Inferior parietal cortex (tissue), 1 donor: ENCODE results near the gene SMNDC1.
"Not testable (repeated sequence)": the region's sequence is repeated elsewhere in the genome, so short reads cannot be mapped to it uniquely, and the experiment has no call there.

Experiments
- DNase-seq: peaks from one replicate; pipeline ENCODE4 v3.0.0-alpha.2; 2016; ENCODE audit errors: extremely low spot score

The SMNDC1 gene

DNA sequence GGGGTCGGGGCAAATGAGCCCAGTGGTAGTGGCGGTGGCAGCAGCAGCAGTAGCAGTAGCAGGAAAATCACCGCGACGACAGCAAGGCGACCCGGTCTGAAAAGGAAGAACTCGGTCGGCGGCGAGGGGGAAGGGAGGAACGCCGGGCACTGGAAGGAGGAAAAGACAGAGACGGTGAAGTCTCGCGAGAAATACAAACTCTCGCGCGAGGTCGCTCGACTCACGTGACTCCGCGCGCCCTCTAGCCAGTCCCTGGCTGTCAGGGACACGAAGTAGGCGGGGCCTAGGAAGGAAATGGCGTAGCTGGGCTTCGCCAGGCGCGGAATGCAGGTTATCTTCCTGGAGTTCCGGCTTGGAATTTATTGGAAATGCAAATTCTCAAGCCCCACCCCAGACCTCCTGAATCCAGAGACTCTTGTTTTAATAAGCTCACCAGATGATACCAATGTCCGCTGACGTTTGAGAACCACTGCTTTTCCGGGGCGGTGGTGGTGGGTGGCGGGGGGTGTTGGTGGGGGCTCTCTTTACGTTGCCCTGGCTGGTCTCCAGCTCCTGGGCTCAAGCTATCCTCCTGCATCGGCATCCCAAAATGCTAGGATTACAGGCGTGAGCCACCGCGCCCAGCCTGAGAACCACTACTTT, at the start of gene SMNDC1:
Gene SMNDC1, minus strand, starts transcription at position 141 of the 642 bp plus-strand sequence. CDS start 1,333 bp downstream, outside the sequence.
- peak; percentile 98 for DNase-seq

DNA sequence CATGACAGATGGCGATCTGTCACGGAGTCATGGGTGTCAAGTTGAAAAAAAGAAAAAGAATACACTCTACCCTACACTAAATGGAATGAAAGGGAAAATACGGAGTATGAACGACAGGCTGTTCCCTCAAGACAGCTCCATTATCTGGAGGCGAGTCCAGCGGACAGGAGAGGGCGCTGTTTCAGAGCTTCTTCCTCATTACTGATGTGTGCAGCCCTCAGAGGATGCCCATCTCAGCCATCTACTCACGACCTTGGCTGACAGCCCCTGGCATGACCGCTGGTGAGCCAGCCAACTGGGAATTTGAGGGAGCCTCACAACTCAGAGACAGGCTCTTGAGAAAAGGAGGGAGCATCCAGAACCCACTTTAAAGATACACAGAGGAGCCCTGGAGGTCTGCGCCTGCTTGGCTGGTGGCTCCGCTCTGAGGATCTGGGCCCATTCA, 49.6 kb upstream of the SMNDC1 start:
- peak; percentile 68 for DNase-seq

DNA sequence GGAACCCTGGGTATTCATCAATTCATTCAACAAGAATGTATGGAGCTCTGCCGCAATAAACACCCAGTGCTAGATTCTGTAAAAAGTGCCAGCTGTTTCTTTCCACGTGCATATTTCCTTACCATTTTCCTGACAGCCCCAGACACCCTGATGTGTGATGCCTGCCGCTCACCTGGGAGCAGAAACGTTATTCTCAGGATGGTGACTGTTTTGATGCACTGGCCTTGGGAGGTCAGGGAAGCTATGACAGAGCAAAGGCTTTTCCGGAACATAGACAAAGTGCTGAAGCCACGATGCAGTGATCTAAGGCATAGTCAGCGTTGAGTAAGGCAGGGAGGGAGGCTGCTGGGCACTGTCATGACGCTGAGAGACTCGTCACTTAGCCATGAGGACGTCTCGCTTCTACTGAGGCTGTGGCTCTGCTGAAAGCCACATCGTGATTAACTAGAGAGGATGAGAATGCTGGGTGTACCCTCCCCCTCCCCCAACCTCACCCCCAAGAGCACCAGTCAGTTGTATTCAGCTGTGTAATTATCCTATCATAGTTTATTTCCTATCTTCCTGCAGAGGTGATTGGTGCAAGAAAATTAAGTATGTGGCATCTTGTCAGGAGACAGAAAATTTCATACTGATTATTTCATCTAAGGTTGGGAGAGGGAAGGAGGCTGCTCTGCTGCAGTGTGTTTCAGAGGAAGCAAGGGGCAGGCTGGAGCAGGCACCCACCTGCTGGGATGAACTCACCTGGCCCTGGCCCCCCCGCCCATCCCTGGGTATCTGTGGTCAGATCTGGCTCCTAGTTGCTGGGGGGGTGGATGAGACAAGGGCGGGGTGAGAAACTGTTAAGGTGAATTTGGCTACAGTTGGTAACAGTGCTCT, 48.8 kb upstream of the SMNDC1 start:
- no peak for DNase-seq

DNA sequence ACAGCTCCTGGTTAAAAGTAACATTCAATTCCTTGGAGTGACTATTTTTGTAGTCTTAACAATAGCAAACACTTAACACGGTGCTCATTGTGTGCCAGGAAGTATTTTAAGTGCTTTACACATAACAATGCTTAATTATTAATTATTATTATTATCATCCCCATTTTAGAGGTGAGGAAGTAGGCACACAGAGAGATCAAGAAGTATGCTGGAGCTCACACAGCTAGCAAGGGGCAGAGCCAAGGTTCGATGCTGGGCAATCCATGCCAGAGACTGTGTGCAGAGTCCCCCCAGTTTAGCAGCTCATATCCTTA, 48.2 kb upstream of the SMNDC1 start:
- DNase-seq, result no peak

DNA sequence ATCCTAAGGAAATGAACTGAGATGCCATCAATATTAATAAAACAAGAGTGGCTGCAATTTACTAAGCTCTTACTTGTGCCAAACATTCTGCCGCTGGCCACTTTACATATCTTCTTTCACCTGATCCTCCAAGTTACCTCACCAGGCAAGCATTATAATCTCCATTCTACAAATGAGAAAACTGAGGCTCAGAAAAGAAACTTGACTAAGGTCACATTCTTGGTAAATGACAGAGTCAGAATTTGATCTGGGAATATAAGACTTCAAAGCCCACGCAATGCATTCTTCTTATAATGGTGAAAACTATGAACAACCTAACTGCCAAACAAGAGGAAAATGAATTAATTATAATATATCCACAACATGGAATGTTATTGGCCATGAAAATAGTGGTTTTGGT, 46.1 kb upstream of the SMNDC1 start:
- DNase-seq, result no peak

DNA sequence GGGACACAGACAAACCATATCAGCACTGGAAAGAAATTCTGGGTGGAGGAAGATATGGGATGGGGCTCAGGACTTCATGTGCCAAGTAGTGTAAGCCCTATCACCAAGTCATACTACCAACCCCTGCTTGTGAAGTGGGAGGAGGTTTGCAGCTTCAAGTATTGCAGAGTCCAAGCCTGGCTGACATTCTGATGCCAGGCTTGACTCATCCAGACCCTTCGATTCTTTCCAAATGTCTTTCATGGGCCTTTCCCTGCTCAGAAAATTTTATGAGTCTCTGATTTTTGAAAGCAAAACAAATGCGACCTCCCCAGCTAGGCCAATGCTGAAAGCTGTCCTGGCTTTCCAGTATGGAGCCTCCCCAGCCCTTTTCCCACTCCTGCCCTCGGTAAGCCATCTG, 45.1 kb upstream of the SMNDC1 start:
- no peak for DNase-seq

DNA sequence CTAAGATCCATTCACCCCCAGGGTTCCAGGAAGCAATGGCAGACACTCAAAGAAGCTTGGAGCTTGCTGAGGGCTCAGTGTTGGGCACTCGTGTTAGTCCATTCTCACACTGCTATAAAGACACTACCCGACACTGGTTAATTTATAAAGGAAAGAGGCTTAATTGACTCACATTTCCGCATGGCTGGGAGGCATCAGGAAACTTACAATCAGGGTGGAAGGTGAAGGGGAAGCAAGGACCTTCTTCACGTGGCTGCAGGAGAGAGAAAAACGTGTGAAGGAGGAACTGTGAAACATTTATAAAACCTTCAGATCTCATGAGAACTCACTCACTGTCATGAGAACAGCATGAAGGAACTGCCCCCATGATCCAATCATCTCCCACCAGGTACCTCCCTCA, 44.7 kb upstream of the SMNDC1 start:
- no peak for DNase-seq

DNA sequence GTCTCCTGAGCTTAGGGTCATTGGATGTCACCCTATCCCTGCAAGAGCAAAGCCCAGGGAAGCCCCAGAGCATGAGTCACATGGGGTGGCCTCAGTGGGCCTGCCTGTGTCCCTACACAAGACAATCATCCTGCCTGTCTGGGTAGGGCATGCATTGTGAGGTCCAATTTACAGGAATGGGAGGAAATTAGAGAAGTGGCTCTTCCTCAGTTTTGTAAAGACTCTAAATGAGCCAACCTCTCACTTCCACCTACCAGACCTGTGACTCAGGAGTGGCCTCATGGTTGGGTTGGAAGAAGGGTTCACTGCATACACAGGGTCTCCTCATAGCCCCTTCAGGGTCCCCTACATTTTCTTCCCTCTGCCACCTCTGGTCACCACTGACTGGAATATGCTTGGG, 43.6 kb upstream of the SMNDC1 start:
- no peak for DNase-seq

DNA sequence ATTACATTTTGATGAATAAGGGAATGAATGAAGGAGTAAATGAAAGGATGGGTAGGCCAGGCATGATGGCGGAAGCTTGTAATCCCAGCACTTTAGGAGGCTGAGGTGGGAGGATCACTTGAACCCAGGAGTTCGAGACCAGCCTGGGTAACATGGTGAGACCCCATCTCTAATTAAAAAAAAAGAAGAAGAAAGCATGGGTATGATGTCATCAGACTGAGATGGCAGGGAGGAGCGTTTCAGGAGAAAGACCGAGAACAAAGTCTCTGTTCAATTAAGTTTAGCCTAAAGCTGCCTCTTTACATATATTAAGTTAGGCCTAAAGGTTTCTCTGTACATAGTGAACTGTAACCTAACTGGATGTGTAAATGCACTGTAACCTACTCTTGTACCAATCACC, 42.2 kb upstream of the SMNDC1 start:
- DNase-seq, result no peak

DNA sequence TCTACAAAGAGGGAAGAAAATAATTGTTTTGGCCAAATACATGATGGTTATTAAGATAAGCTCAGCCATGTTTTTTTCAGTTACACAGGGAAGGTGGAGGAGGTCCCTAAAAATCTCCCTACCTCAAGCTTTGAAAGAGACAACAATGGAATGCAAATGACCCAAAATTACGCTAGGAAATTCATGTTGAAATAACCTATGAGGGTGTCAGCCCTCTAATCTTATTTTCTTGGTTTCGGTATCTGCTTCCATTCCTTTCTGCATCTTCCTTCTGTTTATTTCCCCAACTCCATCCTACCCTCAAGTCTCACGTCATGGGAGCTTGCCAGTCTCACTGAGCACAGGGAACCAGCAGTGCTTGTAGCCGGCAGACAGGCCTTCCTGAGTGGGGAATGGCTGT, 40.6 kb upstream of the SMNDC1 start:
- DNase-seq, result no peak

DNA sequence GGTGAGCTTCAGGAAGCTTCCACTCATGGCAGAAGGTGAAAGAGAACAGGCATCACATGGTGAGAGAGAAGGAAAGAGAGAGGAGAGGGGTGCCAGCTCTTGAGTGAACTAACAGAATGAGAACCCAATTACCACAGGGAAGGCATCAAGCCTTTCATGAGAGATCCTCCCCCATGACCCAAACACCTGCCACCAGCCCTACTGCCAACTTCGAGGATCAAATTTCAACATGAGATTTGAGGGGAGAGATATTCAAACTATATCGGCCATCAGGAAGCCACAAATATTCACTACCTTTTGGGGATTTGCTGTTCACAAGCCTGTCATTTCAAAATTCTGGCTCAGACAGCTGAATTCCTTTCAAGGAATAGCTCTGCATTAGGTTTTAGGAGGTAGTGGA, 39.9 kb upstream of the SMNDC1 start:
- no peak for DNase-seq

DNA sequence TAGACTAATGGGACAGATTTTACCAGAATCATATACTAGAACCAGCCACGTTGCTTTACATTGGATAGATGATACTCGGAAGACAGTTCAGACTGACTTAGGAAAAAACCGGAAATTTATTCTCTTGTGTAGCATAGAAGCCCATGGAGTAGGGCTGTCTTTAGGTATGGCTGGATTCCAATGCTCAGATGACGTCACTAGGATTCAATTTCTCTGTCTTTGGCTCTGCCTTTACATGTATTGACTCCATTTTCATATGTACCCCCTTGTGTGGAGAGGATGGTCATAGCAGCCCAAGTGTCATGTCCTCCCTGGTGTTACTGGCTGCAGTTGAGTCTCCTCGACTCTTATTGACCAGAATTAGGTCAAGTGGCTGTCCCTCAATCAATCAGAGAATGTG, 39.2 kb upstream of the SMNDC1 start:
- DNase-seq, result no peak

DNA sequence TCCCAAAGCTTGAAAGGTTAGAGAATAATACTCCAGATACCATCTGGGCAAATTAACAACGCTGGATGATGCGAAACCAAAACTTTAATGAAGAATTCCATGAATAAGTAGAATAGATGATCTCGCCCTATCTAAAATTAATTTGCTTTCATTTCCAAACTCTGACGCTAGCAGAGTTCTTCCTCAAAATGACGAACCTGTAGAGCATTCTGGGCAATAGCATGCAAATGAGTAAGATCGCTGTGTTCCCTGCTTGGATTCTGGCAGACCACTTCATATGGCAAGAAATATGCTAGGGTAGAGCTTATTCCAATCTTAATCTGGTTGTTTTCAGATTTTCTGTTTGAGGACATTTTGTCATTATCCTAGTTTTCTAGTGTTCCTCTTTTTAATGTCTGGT, 36.1 kb upstream of the SMNDC1 start:
- no peak for DNase-seq

DNA sequence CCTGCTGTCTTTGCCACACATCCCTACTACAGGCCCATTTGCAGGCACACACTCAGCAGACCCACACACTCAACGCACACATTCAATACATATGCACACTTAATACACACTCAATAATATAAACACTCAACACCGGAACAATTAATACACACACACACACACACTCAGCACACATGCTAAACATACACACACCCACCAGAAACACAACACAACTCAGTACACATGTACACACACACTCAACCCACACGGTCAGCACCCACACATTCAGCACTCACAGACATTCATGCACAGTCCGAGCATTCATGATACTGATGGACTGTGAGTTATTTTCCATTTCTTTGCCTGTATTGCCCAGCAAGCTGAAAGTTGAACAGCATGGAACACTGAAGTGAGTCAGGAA, 35.4 kb upstream of the SMNDC1 start:
- DNase-seq, result no peak

DNA sequence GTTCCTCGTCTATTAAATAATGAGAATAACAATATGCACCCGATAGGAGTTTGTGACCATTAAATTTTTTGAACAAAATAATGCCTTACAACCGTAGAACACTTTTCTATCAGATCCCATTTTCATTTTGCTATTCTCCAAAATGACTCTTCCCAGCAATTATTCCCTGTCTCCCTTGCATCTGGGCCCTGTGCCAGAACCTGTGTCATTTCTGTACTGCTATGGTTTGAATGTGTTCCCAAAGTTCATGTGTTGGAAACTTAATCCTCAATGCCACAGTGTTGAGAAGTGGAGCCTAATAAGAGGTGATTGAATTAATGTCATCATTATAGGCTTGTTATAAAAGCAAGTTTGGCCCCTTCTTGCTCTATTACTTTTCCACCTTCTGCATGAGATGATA, 33.2 kb upstream of the SMNDC1 start:
- DNase-seq, result no peak

DNA sequence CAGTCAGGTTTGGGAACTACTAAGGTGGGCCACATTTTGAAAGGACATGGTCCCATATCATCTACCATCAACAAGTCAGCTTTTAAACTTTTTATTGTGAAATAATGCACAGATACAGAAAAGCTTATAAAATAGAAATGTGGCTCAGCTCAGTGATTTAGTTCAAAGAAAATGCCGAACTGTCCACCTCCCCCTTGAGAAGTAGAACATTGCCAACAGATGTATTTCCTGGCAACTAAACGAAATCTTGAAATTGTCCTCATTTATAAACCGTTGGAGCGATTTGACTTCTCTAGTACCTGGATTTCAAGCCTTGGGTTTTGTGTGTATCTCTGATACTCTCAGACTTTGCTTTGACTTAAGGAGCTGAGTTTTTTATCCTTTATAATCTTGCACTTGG, 32.7 kb upstream of the SMNDC1 start:
- no peak for DNase-seq

DNA sequence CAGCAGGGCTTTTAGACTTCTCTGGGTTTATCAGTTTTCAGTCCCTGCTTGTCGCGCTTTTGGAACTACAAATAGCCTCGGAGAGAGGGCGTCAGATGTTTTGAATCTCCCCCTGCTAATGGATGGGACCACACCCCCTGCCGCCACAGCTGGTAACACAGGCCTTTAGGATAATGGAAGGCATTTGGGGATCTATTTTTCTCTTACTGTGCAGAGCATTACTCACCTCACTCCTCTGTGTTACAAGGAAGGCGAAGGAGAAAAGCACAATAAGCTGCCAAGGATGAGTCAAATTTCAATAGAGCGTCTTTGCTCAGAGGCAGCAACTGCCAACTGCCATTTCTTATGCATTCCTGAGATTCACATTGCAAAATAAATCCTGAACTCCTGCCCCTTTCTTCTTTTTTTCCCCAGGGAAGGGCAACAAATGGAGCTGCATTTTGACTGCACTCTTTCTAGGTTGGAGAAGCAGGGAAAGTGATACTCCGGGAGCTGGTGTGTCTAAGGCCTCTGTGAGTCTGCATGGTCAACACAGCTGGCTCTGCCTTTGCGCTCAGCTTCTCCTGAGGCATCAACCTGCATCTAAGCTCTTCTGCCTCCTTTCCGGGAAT, 31.5 kb upstream of the SMNDC1 start:
- DNase-seq, result no peak

DNA sequence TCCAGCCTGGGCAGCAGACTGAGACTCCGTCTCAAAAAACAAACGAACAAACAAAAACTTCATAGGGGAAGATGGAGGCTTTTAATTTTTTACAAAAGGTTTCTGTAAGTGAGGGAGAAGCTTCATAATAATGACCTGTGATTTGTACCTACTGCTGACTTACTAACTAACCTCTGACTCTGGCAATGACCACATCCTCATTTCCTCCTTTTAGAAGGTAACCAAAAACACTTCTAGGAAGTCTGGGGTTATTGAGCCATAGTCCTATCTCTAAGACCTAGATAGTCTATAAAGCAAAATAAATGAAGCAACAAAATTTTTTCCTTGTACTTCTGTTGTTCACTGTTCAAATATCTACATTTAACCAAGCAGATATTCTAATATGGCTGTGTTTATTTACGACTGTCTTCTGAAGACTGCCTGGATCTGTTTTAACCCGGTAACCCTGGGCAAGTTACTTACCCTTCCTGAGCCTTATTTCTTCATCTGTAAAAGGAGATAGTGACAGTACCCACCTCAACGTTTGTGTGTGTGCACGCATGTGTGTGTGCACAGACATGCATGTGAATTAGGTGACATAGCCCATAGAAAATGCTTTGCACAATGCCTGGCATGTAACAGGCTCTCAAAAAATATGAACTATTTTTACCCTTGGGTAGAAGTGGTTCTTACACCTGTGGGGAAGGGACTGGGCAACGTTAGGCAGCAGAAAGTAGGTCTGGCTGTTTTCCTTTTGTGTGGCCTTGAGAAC, 30.8 kb upstream of the SMNDC1 start:
- no peak for DNase-seq

DNA sequence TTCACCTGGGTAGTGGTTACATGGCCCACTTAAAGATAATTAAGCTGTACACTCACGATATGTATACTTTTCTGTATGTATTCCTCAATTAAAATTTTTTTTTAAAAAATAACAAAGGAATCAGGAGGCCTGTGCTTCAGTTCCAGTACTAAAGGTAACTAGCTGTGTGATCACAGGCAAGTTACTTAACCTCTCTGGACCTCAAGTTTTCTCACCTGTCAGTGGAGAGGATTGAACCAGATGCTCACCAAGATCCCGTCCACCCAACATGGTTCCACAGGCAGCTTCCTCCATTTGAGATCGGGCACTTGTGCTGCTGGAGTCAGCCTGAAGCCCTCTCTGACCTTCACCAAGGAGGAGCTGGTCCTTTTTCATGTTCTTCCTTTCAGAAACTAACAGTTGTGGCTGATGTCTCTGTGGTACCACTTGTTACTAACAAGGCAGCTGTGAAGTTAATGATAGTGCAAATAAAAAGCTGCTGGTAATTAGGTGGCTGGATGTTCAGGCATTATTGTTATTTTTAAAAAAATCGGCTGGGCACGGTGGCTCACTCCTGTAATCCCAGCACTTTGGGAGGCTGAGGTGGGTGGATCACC, 29.4 kb upstream of the SMNDC1 start:
- DNase-seq, result no peak

DNA sequence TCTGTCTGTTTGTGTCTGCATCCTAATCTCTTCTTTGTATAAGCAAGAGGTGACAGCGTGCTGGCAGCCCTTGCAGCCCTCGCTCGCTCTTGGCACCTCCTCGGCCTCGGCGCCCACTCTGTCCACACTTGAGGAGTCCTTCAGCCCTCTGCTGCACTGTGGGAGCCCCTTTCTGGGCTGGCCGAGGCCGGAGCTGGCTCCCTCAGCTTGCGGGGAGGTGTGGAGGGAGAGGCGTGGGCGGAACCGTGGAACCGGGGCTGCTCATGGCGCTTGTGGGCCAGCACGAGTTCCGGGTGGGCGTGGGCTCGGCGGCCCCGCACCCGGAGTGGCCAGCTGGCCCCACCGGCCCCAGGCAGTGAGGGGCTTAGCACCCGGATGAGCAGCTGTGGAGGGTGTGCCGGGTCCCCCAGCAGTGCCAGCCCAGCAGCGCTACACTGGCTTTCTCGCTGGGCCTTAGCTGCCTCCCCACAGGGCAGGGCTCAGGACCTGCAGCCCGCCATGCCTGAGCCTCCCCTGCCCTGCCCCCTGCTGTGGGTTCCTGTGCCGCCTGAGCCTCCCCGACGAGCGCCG, 26.6 kb upstream of the SMNDC1 start:
- DNase-seq, result not testable (repeated sequence)

DNA sequence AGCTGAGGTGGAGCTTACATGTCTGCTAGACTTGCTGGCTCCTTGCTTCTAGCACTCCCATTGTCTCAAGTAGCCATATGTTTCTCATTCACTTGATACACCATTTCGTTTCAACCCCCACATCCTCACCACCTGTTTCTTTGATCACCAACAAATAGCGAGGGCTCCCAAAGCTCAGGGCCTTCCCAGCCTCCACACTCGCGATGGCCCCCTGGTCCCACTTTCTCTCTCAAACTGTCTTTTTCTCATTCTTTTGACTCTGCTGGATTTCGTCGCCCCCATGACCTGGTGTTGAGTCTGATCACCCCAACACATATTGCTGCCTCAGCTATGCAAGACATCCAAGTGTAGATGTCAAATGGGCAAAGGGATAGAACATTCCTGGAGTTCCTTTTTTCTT, 26.0 kb upstream of the SMNDC1 start:
- no peak for DNase-seq
